22Rv1 (cell line): ENCODE measurements around the gene NFKBIE.

Source experiments
- CTCF ChIP-seq: fragments of 450-650 bp; IDR thresholded peaks from 2 replicates; pipeline ENCODE4 v1.5.1; 2017; ENCODE audit warnings: mild to moderate bottlenecking
- ZFX ChIP-seq: fragments of 450-650 bp; IDR thresholded peaks from 2 replicates; pipeline ENCODE4 v1.6.1; 2017; ENCODE audit warnings: antibody characterized with exemption, borderline replicate concordance

- TF ChIP-seq CTCF: 0 out of 2 replicates have a peak, but pooled peaks have one; percentile 5
- TF ChIP-seq ZFX: no peak
Measured at GRCh38 chr6:44286747-44287146, 21.4 kb upstream of the NFKBIE start.
